LNCaP clone FGC (cell line): ENCODE data around the gene LASP1.

ENCODE experiments used
- DNase-seq: peaks from one replicate; pipeline ENCODE4 v3.0.0-alpha.2; 2011; ENCODE audit warnings: low read depth
- H3K4me3 ChIP-seq: 2 replicates; pipeline ENCODE4 v1.5.1; 2011; ENCODE audit warnings: mild to moderate bottlenecking, low read depth, low read length, control low read depth
- CTCF ChIP-seq: IDR thresholded peaks from 2 replicates; pipeline ENCODE4 v1.5.1; 2012; ENCODE audit warnings: mild to moderate bottlenecking; ENCODE audit not compliant: control insufficient read depth, insufficient read depth; ENCODE audit errors: extremely low read depth

Gene LASP1

GRCh38 chr17:38875477-38876075, 5.7 kb downstream of the LASP1 start:
- TF ChIP-seq CTCF = no peak
- H3K4me3 ChIP-seq = no peak overlapping the region
- DNase-seq = no peak

GRCh38 chr17:38877130-38877851, 7.4 kb downstream of the LASP1 start:
- H3K4me3 ChIP-seq = no peak overlapping the region
- DNase-seq = no peak
- no peak for TF ChIP-seq CTCF

GRCh38 chr17:38879878-38880665, 10.2 kb downstream of the LASP1 start:
- no peak overlapping the region for H3K4me3 ChIP-seq
- no peak for TF ChIP-seq CTCF
- no peak for DNase-seq

GRCh38 chr17:38881600-38882191, 11.8 kb downstream of the LASP1 start:
- DNase-seq = no peak
- H3K4me3 ChIP-seq = no peak overlapping the region

GRCh38 chr17:38882870-38883269, 13.0 kb downstream of the LASP1 start:
- TF ChIP-seq CTCF = no peak
- H3K4me3 ChIP-seq = no peak overlapping the region
- no peak for DNase-seq

More at GRCh38 chr17:38881600-38882191, 11.8 kb downstream of the LASP1 start:
- no peak for TF ChIP-seq CTCF

- DNase-seq = no peak
- TF ChIP-seq CTCF = no peak
- H3K4me3 ChIP-seq = no peak overlapping the region
These were observed 14.0 kb downstream of the LASP1 start for GRCh38 chr17:38883592-38884526.
